NCI-H446 treated with DMSO at 0.1 percent for 48 hours (cell line): ENCODE results near the gene FOXK1.
A peak's percentile ranks its signal among the peaks of the same experiment; 100 is the strongest.

Experiments
- DNase-seq: peaks from one replicate; lab custom pipeline; 2025; lab: John Stamatoyannopoulos, UW

FOXK1 gene

GRCh38 chr7:4722960-4723630, 41.0 kb downstream of the FOXK1 start:
- no peak for DNase-seq

GRCh38 chr7:4724648-4725013, 42.5 kb downstream of the FOXK1 start:
- DNase-seq, result no peak

DNA sequence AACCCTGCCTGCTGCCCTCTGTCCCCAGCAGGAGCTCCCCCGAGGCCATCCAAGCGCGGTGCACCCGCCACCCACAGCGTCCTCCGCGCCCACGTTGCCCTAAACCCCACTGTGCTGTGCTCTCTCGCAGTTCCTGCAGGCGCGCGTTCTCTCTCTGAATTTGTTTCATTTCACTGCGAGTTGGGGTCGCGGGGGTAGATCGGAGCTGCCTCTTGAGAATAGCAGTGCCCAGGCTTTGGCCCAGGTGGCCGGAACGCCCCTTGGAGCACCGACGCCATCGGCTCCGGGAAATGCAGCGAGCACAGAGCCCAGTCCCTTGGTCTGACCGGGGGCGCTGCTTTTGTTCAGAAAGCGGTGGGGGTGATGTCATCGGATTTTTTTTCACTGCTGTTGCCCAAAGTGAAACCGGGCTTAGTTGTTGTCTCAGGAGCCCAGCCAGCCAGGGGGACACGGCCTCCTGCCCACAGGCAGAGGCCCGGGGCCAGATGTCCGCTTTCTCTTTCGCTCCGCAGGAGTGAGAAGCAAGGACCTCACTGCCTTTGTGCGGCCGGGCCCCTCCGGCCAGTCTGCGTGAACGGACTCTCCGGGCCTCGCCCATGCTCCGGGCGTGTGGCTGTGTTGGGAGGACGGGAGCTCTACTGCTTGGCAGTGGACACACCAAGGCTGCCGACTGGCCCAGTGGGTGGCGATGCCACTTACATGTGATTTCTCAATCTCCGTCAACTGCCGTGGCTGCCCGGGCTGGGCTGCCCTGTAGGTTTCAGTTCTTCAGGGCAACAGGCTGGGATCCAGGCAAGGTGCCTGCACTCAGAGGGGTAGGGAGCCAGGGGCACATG, 43.1 kb downstream of the FOXK1 start:
- DNase-seq, result no peak

GRCh38 chr7:4725850-4726450, 43.9 kb downstream of the FOXK1 start:
- no peak for DNase-seq

DNA sequence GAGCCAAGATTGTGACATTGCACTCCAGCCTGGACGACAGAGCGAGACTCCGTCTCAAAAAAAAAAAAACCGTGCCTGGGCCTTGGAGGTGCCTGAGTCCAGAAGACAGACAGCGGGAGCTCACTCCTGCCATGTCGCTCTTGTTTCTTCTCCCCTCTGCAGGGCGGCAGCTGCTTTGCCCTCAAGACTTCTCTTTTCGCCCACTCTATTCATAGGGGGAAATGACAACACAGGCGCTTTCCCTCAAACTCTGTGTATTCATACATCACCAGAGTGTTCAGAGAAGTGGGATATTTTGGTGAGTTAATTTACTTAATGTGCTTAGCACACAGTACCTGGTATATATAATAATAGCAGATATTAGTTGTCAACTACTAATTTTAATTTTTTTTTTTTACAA, 44.5 kb downstream of the FOXK1 start:
- DNase-seq, result no peak

DNA sequence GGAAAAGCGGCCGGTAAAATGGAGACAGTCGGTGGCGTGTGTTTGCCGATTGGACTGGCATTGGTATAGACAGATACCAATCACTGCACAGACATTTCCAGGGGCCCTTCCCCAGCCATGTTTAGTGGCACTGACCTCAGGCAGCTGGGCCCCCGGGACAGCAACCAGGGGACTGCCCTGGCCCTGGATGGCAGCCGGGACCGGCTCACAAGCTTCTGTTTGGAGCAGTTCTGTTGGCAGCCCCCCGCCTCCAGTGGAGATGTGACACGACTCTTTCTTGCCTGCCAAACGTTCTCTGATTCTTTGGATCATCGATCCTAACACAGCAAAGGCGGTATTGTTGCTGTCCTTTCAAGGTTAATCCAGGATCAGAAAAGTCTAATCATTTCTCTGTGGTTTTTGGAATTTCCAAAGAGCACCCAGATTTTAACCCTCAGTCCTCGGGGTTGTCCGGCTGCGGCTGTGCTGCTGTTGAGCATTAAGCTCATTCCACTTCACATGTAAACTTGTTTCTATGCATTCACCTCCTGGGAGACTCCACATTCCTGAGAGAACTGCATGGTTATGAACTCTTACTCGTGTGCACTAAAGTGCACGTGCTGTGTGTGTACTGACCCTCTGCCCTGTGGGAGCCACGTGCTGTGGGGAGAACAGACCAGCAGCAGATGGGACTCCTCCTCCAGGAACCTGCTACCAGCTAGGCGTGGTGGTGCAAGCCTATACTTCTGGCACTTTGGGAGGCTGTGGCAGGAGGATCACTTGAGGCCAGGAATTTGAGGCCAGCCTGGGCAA, 46.0 kb downstream of the FOXK1 start:
- DNase-seq, result no peak

DNA sequence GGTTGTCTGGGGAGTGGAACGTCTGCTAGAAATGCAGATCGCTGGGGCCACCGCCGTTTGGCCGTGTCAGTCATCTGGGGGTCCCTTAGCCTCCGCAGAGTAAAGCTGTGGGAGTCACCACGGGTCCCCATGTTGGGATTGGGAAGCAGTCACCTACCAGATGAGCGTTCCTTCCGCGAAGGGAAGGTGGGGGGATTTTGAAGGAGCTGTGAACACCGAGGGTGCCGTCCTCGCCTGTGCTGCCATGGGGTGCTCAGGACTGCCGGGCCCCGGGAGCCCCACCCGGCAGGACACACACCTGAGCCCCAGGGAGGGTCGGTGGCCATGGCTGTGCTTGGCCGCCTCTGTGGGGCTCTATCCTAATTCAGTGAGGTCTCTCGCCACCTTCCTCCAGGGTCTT, 47.2 kb downstream of the FOXK1 start:
- no peak for DNase-seq

DNA sequence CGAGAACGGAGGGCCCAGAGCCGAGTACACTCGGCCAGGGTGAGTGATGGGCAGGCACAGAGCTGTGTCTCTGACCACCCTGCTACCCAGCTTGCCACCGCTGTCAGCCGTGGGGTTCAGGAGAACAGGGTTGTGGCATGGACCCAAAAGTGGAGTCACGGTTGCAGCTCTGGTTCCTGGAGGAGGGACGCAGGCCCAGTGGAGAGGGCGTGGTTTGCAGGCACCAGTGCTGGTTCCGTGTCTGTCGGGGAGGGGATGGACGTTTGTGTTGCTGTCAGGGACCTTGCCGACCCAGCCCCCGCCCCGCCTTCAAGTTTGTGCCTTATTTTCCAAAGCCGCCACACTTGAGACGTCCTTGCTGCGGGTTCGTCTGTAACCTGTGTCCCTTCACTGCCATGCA, 48.2 kb downstream of the FOXK1 start:
- no peak for DNase-seq

GRCh38 chr7:4730971-4731370, 48.9 kb downstream of the FOXK1 start:
- no peak for DNase-seq

GRCh38 chr7:4731803-4732202, 49.7 kb downstream of the FOXK1 start:
- no peak for DNase-seq

- DNase-seq, result no peak
These were observed 51.9 kb downstream of the FOXK1 start for GRCh38 chr7:4733936-4734528.

- DNase-seq, result no peak
These were observed 52.7 kb downstream of the FOXK1 start for GRCh38 chr7:4734587-4735345.

DNA sequence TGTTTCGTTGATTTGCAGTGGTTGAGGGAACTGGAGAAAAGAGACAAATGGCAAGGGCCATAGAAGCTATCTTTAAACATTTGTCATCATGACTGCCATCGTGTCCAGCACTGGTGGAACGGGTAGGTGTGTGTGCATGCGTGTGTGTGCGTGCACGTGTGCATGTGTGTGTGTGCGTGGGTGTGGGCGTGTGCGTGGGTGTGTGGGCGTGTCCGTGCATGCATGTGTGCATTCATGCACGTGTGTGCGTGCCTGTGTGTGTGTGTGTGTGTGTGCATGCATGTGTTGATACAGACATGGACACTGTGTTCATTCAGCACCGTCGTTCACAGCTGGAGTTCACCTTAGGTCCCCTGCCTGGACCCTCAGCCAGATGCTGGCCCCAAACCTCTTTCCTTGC, 55.2 kb downstream of the FOXK1 start:
- DNase-seq, result no peak

DNA sequence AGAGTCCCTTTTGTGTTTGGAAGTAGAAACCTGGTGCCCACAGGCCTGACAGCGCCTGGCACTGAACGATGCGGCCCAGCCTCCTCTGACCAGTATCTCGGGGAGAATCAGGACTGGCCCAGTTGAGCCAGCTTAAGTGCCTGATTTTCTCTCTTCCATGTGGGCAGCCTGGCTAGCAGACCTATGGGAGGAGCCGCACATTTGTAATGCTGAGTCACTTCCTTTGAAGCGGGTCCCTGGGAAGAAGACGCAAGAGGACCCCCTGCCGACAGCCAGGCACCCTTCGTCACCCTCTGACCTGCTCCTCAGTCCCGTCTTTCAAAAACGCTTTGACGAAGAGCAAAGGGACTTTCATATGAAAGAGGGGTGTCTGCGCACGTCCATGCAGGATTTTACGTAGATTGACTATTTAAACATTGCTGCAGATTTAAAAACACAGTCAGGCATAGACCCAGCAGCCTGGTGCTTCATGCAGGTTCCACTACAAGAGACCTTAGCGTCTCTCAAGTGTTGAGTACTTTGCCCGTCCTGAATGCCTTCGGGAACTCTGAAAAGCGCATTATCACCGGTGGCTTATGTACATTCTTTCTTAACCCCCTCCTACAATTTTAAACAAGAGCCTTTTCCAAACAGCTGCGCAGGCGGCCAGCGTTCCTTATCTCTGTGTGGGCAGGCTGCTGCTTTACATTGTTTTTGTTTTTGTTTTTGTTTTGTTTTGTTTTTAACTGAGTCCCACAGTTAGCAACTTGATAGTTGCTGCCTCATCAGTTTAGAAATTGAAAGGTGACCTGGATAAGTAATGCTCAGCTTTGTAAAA, 56.8 kb downstream of the FOXK1 start:
- no peak for DNase-seq

DNA sequence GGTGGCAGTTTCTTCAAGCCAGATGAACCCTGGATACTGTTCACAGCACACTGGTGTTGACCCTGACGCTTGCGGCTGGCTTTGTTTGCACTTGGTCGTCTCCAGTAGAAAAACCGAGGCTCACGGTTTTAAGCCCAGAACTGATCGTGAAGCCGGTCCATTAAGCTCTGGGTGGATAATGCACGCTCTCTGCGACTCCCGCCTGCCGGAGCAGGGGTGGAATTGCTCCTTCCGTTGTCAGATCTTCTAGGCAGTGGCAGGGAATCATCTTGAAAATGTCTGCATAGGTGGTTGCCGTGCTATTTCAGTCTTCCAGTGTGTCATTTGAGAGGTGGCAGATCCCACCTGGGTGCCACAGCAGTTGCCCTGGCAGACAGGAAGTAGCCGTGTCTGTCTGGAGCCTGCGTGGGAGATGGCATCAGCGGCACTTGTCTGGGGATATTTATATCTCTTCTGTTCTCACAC, 57.5 kb downstream of the FOXK1 start:
- DNase-seq, result no peak

GRCh38 chr7:4740796-4741195, 58.7 kb downstream of the FOXK1 start:
- no peak for DNase-seq

- DNase-seq, result no peak
These were observed 60.0 kb downstream of the FOXK1 start for GRCh38 chr7:4742051-4742573.

- no peak for DNase-seq
These were observed 60.8 kb downstream of the FOXK1 start for GRCh38 chr7:4742852-4743251.

GRCh38 chr7:4744391-4745264, 62.5 kb downstream of the FOXK1 start:
- DNase-seq, result peak; percentile 93
